Measurements from ENCODE around the gene BCL2L2.

DNA sequence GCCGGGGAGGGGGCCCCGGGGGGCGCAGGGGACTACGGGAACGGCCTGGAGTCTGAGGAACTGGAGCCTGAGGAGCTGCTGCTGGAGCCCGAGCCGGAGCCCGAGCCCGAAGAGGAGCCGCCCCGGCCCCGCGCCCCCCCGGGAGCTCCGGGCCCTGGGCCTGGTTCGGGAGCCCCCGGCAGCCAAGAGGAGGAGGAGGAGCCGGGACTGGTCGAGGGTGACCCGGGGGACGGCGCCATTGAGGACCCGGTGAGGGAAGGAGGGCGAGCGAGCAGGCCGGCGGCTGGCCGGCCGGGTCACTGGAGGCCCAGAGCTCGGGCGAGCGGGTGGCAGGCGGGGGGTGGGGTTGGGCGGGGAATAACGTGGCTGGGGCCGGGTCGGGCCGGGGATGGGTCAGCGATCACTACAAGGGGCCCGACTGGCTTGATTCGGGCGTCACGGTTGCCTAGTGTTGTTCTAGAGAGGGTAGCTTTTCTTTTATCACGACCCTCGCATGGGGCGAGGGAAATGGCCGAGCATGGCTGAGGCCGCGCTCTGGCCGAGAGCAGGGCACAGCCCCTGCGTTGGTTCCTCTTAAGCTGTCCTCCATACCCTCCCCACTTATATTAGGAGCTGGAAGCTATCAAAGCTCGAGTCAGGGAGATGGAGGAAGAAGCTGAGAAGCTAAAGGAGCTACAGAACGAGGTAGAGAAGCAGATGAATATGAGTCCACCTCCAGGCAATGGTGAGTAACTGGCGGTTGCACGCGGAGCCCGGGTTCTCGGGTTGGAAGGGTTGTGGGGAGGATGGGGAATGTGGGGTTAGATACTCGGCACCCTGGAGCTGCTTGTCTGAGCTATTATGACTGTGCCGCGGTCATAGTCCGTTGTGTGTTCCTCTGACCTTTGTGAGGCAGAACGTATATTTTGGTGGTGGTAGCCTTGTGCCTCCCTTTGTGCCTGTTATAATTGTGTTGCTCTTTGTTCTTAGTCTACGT lies 15.2 kb downstream of the BCL2L2 start:
- TF ChIP-seq, protein P1, sequence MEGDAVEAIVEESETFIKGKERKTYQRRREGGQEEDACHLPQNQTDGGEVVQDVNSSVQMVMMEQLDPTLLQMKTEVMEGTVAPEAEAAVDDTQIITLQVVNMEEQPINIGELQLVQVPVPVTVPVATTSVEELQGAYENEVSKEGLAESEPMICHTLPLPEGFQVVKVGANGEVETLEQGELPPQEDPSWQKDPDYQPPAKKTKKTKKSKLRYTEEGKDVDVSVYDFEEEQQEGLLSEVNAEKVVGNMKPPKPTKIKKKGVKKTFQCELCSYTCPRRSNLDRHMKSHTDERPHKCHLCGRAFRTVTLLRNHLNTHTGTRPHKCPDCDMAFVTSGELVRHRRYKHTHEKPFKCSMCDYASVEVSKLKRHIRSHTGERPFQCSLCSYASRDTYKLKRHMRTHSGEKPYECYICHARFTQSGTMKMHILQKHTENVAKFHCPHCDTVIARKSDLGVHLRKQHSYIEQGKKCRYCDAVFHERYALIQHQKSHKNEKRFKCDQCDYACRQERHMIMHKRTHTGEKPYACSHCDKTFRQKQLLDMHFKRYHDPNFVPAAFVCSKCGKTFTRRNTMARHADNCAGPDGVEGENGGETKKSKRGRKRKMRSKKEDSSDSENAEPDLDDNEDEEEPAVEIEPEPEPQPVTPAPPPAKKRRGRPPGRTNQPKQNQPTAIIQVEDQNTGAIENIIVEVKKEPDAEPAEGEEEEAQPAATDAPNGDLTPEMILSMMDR (IDR thresholded peaks at IDR 0.05), result no peak
- TF ChIP-seq POLR2AphosphoS5 (IDR thresholded peaks at IDR 0.05; ENCODE audit: low read depth, low read length) (peak; percentile 15; the same call in 1 of the 2 replicates), YY1 (IDR thresholded peaks at IDR 0.05; ENCODE audit: low read depth) (0 out of 2 replicates have a peak, but pooled peaks have one; percentile 8), EZH2phosphoT487 (IDR thresholded peaks at IDR 0.05; ENCODE audit: borderline replicate concordance, low read depth) (no peak), SMC3 (IDR thresholded peaks at IDR 0.05; ENCODE audit: low read depth, low read length) (no peak)
- TF ChIP-seq, protein P2, sequence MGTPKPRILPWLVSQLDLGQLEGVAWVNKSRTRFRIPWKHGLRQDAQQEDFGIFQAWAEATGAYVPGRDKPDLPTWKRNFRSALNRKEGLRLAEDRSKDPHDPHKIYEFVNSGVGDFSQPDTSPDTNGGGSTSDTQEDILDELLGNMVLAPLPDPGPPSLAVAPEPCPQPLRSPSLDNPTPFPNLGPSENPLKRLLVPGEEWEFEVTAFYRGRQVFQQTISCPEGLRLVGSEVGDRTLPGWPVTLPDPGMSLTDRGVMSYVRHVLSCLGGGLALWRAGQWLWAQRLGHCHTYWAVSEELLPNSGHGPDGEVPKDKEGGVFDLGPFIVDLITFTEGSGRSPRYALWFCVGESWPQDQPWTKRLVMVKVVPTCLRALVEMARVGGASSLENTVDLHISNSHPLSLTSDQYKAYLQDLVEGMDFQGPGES (IDR thresholded peaks at IDR 0.05; ENCODE audit: low read depth, low read length), result no peak
